Gastrocnemius medialis (tissue), 4 donors: Measurements from ENCODE around the gene ROPN1.

ENCODE experiments used
- CTCF ChIP-seq, 5 experiments: fragments of 450-650 bp in 3 of 5; fragments of 200-600 bp in 2 of 5; sonication (generic) in 2 of 5; IDR thresholded peaks in 4 of 5; conservative IDR thresholded peaks in 1 of 5; 1 replicate in 4 of 5; 2 replicates in 1 of 5; pipeline ENCODE4 v1.5.1; 2016 to 2019; ENCODE audit warnings: antibody characterized with exemption in 5 of 5, mild to moderate bottlenecking in 3 of 5, moderate library complexity in 3 of 5
- POLR2A ChIP-seq, 2 donors: fragments of 450-650 bp; IDR thresholded peaks; one replicate each; pipeline ENCODE4 v1.6.1; 2017; ENCODE audit warnings: antibody characterized with exemption in 2 of 2, mild to moderate bottlenecking in 2 of 2, moderate library complexity in 2 of 2

GRCh38 chr3:123930445-123930844 is 61.5 kb downstream of the ROPN1 start:
- TF ChIP-seq CTCF (IDR thresholded peaks at IDR 0.05 in 4 of 5, conservative IDR thresholded peaks at IDR 0.05 in 1 of 5): no peak
- no peak for TF ChIP-seq POLR2A (IDR thresholded peaks at IDR 0.05)
